NCI-H748 (cell line): ENCODE results near the gene NBEA.
"Not testable (repeated sequence)": the region's sequence is repeated elsewhere in the genome, so short reads cannot be mapped to it uniquely, and the experiment has no call there.

ENCODE experiments used
- DNase-seq: peaks from one replicate; lab custom pipeline; 2025; ENCODE audit not compliant: unreplicated experiment; lab: John Stamatoyannopoulos, UW

NBEA gene, protein sequence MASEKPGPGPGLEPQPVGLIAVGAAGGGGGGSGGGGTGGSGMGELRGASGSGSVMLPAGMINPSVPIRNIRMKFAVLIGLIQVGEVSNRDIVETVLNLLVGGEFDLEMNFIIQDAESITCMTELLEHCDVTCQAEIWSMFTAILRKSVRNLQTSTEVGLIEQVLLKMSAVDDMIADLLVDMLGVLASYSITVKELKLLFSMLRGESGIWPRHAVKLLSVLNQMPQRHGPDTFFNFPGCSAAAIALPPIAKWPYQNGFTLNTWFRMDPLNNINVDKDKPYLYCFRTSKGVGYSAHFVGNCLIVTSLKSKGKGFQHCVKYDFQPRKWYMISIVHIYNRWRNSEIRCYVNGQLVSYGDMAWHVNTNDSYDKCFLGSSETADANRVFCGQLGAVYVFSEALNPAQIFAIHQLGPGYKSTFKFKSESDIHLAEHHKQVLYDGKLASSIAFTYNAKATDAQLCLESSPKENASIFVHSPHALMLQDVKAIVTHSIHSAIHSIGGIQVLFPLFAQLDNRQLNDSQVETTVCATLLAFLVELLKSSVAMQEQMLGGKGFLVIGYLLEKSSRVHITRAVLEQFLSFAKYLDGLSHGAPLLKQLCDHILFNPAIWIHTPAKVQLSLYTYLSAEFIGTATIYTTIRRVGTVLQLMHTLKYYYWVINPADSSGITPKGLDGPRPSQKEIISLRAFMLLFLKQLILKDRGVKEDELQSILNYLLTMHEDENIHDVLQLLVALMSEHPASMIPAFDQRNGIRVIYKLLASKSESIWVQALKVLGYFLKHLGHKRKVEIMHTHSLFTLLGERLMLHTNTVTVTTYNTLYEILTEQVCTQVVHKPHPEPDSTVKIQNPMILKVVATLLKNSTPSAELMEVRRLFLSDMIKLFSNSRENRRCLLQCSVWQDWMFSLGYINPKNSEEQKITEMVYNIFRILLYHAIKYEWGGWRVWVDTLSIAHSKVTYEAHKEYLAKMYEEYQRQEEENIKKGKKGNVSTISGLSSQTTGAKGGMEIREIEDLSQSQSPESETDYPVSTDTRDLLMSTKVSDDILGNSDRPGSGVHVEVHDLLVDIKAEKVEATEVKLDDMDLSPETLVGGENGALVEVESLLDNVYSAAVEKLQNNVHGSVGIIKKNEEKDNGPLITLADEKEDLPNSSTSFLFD (N-terminal part only)

DNA sequence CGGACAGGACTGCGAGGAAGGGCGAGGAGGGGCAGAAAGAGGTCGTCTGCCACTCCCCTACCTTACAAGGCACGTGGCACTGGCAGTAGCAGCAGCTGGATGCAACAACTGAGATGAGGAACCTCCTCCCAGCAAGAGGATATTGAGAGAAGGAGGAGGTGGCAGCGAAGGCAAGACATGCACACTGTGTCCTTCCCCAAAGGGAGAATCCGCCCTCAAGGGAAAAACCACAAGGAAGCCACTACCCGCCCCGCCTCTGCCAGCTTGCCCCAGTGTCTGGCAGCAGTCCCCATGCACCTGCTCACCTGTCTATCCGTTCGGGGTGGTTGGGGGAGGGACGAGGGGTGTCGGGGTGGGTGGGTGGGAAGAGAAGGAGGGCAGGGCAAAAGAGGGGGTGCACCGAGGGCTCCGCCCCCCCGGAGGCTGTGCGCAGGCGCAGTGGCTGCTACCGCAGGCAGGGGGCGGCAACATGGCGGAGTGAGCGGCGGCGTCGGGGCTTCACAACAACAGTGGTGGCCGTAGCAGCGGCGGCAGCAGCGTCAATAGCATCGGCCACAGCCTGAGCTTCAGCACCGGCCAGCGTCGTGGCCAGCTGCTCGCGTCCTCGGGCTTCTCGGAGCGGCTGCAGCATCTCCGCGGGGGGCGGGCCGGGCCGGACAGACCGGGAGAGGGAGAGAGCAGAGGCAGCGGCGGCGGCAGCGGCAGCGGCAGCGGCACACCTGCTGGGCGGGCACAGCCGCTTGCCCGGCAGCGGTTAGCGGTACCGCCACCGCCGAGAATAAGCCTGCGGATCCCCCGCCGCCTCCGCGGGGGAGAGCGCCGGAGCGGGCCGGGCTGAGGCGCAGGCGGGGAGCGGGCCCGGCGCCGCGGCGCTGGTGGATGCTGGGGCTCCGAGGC lies at the start of gene NBEA:
NBEA (plus strand) TSS at position 436 of the 897 bp plus-strand sequence. CDS start 551 bp downstream, outside the sequence.
- DNase-seq, result peak; percentile 93

DNA sequence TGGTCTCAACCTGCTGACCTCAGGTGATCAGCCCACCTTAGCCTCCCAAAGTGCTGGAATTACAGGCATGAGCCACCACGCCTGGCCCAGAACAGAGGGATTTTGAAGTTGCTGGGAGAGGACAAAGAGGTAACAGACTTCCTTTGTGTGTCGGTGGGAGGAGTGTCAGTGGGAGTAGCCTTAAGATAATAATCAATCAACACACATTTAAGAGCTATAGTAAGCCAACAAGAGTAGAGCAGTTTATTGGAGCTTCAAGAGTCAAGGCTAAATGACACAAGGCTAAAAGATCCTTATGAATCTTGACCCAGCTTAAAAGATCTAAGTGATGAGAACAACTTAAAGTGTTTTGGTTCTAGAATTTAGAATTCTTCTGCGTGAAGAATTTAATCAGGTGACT lies 47.3 kb upstream of the NBEA start:
- no peak for DNase-seq

DNA sequence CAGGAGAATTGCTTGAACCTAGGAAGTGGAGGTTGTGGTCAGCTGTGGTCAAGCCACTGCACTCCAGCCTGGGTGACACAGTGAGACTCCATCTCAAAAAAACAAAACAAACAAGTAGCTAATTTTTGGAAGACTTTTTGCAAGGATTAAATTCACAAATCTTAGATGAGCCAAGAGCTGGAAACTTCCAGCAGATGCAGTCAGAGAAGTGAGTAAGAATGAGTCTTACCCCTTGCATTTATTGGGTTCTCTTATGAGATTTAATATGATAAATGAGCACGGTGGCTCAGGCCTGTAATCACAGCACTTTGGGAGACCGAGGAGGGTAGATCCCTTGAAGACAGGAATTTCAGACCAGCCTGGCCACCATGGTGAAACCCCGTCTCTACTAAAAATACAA lies 44.9 kb upstream of the NBEA start:
- DNase-seq, result no peak

DNA sequence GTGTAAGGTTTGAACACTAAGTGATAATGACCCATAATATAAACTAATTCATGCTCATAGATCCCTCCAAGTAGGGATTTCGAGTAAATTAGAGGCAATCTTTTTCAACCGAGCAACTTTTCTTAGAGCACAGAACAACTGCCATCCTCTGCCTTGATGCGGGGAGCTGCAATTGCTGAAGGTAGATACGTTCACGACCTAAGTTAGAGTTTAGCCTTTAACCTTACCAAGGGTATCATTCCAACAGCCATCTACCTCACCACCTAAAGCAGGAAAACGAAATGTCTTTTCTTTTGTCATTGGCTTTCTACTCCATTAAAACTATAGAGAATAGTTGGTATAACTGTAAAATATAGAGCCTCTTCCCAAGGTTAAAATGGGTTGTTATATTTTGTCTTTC lies 42.2 kb upstream of the NBEA start:
- no peak for DNase-seq

DNA sequence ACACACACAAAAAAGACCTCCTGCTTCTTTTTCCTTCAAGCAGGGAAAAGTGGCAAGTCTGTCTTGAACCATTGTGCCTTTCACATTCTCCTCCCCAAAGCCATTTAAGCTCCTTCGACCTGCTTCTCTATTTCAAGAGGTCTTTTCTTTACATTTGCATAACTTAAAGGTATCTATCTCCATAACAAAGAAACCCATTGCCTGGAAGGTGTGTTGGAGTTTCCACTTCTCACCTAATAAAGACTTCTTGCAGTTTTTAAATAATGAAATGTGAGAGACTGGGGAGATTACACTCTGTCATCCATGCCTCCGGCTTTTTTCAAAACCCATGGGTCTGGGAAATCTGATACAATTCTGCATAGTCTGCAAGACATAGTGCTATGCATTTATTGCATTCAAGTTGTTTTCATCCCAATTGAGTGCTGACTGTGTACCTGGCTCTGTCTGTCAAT lies 41.8 kb upstream of the NBEA start:
- no peak for DNase-seq

DNA sequence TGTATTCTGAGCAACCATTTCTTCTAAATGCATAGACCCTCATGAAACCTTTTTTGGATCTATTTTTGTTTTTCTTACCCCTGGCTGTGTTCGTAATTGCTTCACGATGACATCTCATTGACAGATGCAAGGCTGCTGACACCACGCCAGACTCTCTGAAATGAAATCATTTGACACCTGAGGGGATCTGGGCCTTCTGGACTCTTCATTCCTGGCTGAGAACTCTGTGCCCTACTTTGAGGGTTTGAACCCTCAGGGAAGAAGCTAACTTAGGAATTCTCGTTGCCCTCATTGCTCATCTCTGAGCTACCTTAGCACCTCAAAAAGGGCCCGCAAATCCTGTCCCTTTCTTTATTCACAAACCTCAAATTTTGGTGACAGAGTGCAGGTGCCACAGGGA lies 40.5 kb upstream of the NBEA start:
- no peak for DNase-seq

DNA sequence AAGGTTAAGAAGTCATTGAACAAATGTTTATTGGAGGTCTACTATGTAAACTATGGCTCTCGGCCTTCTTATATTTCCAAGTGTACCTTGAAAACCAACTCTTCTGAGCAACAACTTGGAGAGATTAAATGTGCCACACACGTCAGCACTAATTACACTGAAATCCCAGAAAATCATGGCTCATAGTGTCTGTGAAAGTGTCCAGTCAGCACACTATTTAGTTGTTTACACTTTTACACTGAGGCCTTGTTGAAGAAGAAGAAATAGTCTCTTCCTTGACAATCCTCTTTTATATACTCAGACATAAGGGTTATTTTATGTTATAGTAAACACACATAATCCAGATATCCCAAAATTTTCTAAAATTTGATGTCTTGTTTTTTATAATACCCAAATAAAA lies 30.9 kb upstream of the NBEA start:
- no peak for DNase-seq

DNA sequence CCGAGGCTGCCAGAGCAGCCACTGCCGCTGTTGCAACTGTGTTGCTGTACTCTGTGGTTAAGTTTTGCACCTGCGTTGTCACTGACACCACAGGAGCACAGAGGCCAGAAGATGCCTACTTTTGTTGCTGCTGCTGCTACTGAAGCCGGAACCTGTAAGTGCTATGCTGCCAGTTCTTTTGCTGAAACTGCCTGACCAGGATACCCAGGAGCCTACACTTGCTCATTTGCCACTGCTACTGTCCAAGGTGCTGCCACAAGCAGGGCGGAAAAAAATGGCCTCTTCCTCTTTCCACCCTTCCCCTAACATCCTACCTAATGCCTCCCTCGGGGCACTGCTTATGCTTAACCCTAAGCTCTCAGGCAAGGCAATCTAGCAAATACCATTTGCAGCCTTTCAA lies 29.0 kb upstream of the NBEA start:
- DNase-seq, result peak; percentile 2

DNA sequence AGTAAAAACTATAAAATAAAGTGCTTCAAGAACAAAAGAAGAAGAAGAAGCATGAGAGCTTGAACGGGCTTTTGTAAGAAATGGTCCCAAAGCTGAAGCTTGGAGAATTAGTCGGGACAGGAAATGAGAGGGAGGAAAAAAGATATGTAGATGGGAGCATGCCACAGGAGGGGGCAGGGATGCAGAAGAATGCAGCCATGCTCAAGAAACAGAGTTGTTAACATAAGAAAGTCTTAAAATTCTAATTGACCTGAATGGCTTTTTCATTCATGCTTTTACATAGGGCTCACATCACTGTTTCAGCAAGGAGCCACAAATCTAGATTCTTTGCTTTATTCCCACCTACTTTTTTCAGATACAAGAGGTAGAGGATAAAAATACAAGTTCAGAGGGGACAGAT lies 27.7 kb upstream of the NBEA start:
- no peak for DNase-seq

DNA sequence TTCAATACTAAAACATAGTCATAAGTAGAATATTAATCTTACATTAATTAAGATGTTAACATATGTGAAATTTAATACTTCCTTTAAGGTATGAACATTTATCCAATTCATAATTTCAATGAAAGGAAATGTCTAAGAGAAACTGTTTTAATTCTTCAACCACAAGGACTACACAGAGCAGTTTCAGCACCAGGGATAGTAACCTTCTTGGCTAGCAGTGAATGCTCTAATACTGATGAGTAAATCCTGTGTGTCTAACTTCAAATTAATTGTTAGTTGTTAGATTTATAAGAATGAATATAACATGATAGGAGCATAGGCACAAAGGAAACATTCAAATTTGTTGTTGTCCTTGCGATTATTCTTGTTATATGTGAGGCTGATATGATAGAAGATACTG lies 15.6 kb upstream of the NBEA start:
- no peak for DNase-seq

DNA sequence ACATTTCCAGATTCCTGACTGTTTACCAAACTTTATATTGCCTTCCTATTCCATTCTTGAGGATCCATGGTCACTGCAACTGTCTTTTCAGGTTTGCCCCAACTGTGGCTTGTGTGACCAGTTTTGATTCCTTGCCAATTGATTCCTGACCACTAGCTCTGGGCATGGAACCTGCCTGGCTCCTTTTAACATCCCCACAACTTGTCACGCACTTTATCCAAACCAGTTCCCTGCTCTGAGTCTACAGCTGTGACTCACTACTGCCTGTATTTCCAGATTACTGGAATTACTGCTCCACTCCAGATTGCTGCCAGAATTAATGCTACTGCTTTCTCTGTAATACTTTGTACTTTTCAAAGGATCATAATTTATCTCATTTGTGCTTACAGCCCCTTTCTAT lies 13.4 kb upstream of the NBEA start:
- not testable (repeated sequence) for DNase-seq

DNA sequence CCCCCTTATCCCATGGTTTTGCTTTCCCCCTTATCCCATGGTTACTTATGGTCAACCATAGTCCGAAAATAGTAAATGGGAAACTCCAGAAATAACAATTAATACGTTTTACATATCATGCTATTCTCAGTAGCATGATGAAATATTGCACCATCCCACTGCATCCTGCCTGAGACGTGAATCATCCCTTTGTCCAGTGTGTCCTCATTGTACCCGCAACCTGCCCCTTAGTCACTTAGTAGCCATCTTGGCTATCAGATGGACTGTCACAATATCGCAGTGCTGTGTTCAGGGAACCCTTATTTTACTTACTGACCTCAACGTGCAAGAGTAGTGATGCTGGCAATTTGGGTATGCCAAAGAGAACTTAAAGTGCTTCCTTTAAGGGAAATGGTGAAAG lies 10.5 kb upstream of the NBEA start:
- no peak for DNase-seq

DNA sequence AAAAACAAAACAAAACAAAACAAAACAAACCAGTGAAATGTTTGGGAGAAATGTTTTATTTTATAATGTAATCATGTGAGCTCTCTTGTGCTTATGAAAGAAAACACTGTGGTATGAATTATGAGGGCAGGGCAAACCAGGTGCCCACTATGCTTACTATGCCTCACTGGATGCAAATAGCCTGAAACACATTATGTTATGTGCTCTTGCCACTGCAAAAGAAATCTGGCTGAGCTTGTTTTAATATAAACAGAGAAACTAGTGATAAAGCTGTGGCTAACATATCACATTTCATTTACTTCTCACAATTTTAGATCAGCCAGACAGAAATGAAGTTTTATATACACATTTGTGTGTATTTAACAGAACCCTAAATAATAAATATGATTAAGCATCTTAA lies 8.7 kb upstream of the NBEA start:
- peak; percentile 77 for DNase-seq

DNA sequence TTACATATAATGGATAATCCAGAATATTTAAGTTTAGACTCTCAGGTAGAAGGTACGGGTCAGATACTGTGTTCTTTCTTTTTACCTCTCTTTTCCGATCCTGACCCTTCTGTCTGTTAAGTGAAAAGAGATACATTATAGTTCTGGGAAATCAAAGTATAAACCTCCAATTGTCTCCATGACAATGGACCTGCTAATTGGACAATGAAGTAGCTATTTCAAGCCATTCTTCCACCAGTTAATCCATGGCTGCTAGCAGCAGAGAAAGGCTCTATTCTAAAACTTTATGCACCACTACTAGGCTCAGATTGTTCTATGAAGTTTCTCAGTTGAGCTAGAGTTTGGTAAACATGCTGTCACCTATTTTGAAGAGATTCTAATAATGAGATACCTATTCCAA lies 8.3 kb upstream of the NBEA start:
- peak; percentile 40 for DNase-seq

DNA sequence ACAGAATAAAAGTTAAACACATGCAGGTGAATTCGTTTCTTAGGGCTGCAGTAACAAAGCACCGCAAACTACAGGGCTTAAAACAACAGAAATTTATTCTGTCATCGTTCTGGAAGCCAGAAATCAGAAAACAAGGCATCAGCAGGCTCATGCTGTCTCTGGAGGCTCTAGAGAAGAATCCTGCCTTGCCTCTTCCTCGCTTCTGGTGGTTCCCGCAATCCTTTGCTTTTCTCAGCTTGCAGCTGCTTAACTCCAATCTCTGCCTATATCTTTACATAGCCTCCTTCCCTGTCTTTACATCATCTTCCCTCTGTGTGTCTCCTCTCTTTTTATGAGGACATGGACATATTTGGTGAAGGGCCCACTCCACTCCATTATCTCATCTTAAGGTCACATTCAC lies 6.2 kb upstream of the NBEA start:
- DNase-seq, result no peak

DNA sequence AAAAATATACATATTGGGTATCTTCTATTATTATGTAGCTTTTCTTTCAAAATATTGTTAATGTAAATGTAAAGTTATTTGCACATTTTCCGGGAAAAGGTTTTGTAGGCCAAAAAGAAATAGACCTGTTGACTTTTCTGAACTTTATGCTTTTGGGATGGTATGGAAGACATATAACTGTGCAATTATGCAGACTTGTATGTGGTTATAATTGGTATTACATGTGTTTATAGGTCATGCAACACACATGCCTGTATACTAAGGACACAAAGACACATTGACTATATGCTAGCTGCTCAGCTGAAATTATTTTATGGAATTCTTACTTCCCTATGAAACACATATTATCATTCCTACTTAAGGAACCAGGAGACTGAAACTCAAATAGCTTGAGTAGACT lies 2.3 kb upstream of the NBEA start:
- no peak for DNase-seq

DNA sequence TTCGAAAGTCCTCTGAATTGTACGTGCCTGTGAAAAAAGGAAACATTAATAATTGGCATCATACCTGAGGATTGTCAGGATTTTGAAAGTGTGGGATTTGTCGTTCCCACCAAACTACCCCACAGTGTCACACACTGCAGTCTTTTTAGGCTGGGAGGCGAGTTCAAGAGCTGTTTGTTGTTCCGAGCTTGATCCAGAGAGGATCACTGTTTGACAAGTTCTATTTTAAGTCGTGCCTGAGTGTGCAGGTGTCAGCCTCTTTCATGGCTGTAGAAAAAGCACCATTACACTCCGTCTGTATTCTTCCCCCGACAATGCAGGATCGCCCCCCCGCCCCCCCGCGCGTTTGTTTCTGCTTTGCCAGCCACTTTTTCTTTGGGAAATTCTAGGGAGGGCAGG lies 635 bp upstream of the NBEA start:
- DNase-seq, result no peak

DNA sequence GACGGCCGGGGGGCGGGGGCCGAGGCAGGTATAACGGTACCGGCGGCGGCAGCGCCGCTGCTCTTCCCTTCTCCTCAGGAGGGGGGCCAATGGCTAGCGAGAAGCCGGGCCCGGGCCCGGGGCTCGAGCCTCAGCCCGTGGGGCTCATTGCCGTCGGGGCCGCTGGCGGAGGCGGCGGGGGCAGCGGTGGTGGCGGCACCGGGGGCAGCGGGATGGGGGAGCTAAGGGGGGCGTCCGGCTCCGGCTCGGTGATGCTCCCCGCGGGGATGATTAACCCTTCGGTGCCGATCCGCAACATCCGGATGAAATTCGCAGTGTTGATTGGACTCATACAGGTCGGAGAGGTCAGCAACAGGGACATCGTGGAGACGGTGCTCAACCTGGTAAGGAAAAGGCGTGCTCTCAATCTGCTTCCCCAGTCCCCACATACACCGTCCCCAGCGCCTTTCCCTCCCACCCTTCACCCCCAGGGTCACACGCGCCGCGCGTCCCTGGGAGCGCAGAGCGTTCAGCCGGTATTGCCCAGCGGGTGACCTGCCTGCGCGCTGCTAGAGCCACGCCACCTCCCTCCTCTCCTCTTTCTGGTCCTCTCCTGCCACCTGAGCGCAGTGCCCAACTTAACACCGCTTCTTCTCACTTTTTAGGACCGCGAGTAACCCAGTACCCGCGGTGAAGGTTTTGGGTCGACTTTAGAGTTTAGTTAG lies 814 bp downstream of the NBEA start:
- DNase-seq, result peak; percentile 89

DNA sequence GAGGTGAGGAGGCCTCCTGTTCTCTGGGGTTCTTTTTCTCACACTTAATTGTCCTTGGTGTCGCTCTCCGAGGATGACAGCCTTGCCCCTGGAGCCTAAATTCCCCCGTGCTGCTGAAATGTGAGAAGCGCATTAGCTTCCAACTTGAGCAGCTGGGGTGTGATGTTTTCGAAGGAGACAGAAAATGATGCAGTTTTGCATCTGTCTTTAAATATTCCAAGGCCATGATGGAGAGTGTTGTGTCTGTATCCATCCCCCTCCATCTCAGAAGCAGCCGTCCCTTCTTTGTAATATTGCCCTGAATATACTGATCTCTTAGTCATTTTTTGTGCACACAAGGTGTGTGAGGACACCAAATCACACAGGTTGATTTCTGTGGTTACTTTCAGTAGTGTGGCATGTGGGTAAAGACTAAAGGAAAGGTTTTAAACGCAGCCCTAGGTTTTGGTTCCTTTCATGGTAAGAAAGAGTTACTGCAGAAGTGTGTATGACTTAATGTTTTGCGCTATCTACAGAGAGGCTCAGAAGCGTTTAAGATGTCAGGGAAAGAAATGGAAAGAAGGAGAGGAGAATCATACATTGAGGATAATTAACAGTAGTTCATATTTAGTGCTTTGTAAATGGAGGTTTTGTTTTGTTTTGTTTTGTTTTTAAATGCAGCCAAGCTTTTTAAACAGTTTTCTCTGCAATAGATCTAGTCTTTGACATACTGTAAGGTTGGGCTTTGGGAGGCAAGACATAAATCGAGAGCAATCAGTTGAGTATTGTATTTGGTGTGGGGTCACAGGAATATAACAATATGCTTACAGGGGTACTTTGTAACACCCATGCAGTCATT lies 1.6 kb downstream of the NBEA start:
- DNase-seq, result peak; percentile 82
